DND-41 (cell line): Measurements from ENCODE around the gene HECTD4.

ENCODE experiments used
- ATAC-seq: fragments of 200-7000 bp; cut with Tn5 transposase; 3 replicates; pipeline ENCODE4 v1.9.1; 2021; ENCODE audit warnings: low read depth; ENCODE audit not compliant: insufficient read depth
- DNase-seq: peaks from one replicate; pipeline ENCODE4 v3.0.0-alpha.2; 2020
- H2AFZ ChIP-seq: 2 replicates; pipeline ENCODE4 v1.6.0; 2012; ENCODE audit warnings: low read depth, low read length
- H3K27ac ChIP-seq: 2 replicates; pipeline ENCODE4 v1.5.1; 2012; ENCODE audit warnings: low read length, inconsistent platforms
- H3K27me3 ChIP-seq: fragments of 200-600 bp; sonication (generic); 2 replicates; pipeline ENCODE4 v1.6.0; 2012; ENCODE audit warnings: low read length, mild to moderate bottlenecking, inconsistent platforms; ENCODE audit not compliant: insufficient read depth, poor library complexity
- H3K36me3 ChIP-seq: 2 replicates; pipeline ENCODE4 v1.5.1; 2012; ENCODE audit warnings: low read length, inconsistent platforms; ENCODE audit not compliant: insufficient read depth
- H3K4me1 ChIP-seq: 2 replicates; pipeline ENCODE4 v1.5.1; 2012; ENCODE audit warnings: mild to moderate bottlenecking, low read length; ENCODE audit not compliant: insufficient read depth
- H3K4me2 ChIP-seq: 2 replicates; pipeline ENCODE4 v1.6.0; 2012; ENCODE audit warnings: mild to moderate bottlenecking, moderate library complexity, low read length, inconsistent platforms; ENCODE audit not compliant: insufficient read depth
- H3K4me3 ChIP-seq, 2 experiments: fragments of 200-600 bp in 1 of 2; shearing (Covaris generic) in 1 of 2; 2 replicates each; pipeline ENCODE4 v1.5.1; 2012 to 2016; ENCODE audit warnings: inconsistent platforms in 2 of 2, low read length in 2 of 2, mild to moderate bottlenecking in 2 of 2, low read depth in 1 of 2, moderate library complexity in 1 of 2
- H3K79me2 ChIP-seq: 2 replicates; pipeline ENCODE4 v1.6.0; 2012; ENCODE audit warnings: low read length, inconsistent platforms; ENCODE audit not compliant: insufficient read depth
- H3K9ac ChIP-seq: 2 replicates; pipeline ENCODE4 v1.6.0; 2012; ENCODE audit warnings: low read depth, mild to moderate bottlenecking, inconsistent platforms, low read length, moderate library complexity
- H3K9me3 ChIP-seq: 2 replicates; pipeline ENCODE4 v1.5.1; 2012; ENCODE audit warnings: low read length, moderate library complexity, mild to moderate bottlenecking, inconsistent platforms; ENCODE audit not compliant: insufficient read depth, severe bottlenecking
- H4K20me1 ChIP-seq: 2 replicates; pipeline ENCODE4 v1.6.0; 2012; ENCODE audit warnings: low read length; ENCODE audit not compliant: insufficient read depth
- EZH2 ChIP-seq: IDR thresholded peaks from 3 replicates; pipeline ENCODE4 v1.6.1; 2012; ENCODE audit warnings: borderline replicate concordance, low read depth, mild to moderate bottlenecking, moderate library complexity, low read length, inconsistent platforms; ENCODE audit not compliant: severe bottlenecking
- TF ChIP-seq, protein P1 (sequence below): IDR thresholded peaks from 2 replicates; pipeline ENCODE4 v1.5.1; 2012; ENCODE audit warnings: borderline replicate concordance, low read length, moderate library complexity, mild to moderate bottlenecking; ENCODE audit not compliant: poor library complexity, severe bottlenecking; ENCODE audit errors: extremely low read depth

HECTD4 gene

DNA sequence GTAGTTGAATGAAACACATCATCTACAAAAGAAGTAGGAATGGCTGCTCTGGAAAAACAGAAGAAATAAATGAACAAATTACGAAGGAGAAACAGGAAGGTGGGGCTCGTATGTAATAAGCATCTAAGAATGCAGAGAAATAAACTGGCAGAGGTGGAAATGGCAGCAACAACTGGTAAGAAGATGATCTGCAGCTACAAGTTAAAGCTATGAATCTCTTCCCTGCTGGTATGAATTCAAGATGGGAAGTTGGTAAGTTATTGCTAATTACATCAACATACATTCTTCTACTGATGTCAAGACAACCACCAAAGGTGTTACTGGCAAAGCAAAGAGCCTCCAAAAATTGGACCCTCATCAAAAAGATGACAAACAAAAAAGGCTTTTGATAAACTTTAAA lies 59.8 kb downstream of the HECTD4 start:
- Histone ChIP-seq H3K9ac (no peak overlapping the region), H3K79me2 (peaks cover 19% of the 10 kb centered on the region; the same call in 1 of the 2 replicates), H2AFZ (no peak overlapping the region), H3K4me2 (no peak overlapping the region), H3K27ac (no peak overlapping the region), H3K4me1 (no peaks in the 10 kb centered on the region), H3K27me3 (no peaks in the 10 kb centered on the region), H3K4me3 (no peak overlapping the region), H4K20me1 (no peaks in the 10 kb centered on the region; the same call in 1 of the 2 replicates), H3K9me3 (no peaks in the 10 kb centered on the region), H3K36me3 (peaks cover 13% of the 10 kb centered on the region)
- no peak for DNase-seq
- no peak for ATAC-seq
- TF ChIP-seq, protein P1, sequence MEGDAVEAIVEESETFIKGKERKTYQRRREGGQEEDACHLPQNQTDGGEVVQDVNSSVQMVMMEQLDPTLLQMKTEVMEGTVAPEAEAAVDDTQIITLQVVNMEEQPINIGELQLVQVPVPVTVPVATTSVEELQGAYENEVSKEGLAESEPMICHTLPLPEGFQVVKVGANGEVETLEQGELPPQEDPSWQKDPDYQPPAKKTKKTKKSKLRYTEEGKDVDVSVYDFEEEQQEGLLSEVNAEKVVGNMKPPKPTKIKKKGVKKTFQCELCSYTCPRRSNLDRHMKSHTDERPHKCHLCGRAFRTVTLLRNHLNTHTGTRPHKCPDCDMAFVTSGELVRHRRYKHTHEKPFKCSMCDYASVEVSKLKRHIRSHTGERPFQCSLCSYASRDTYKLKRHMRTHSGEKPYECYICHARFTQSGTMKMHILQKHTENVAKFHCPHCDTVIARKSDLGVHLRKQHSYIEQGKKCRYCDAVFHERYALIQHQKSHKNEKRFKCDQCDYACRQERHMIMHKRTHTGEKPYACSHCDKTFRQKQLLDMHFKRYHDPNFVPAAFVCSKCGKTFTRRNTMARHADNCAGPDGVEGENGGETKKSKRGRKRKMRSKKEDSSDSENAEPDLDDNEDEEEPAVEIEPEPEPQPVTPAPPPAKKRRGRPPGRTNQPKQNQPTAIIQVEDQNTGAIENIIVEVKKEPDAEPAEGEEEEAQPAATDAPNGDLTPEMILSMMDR, result no peak
- no peak for TF ChIP-seq EZH2

DNA sequence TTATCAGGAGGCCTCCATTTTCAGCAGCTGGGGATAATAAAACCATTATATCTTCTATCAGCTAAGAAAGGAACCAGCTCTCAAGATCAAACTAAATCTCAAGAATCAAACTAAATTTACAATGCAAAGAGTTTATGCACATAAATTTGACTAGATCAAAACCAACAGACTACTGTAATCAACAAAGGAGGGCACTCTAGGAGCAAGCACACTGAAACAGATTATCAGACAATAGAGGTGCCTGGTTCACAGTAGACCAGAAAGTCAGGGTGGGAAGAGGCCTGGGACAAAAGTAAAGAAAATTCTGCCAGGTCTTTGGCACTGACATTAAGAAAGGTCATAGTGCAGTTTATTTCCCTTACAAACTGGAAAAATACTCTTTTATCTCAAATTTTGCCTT lies 61.0 kb downstream of the HECTD4 start:
- ATAC-seq (no peak), DNase-seq (no peak)
- H2AFZ ChIP-seq, result no peak overlapping the region
- H3K36me3 ChIP-seq, result peaks cover 16% of the 10 kb centered on the region
- no peak overlapping the region for H3K9ac ChIP-seq
- H3K9me3 ChIP-seq, result no peaks in the 10 kb centered on the region
- H3K4me3 ChIP-seq, result no peak overlapping the region
- H4K20me1 ChIP-seq, result no peaks in the 10 kb centered on the region; the same call in 1 of the 2 replicates
- TF ChIP-seq, protein P1, result no peak
- no peak for TF ChIP-seq EZH2
- H3K4me1 ChIP-seq, result no peaks in the 10 kb centered on the region
- H3K4me2 ChIP-seq, result no peak overlapping the region
- peaks cover 21% of the 10 kb centered on the region for H3K79me2 ChIP-seq
- H3K27me3 ChIP-seq, result no peaks in the 10 kb centered on the region
- H3K27ac ChIP-seq, result no peak overlapping the region

DNA sequence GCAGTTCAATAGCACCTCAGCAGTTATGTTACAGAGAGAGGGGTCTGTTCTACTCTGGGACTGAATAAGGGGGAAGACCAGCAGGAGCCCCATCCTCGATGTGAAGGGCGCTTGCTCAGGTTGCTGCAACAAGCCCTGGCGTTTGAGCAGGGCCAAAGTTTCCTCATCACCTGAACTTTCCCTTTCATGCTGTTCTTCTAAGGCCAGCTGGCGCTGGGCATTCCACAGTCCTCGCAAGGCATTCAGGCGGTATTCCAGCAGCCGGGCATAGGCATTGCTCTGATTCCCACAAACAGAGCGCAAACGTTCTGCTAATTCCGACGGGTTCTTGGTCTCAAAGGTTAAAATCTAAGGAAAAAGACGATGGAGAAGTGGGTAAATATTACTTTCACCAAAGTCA lies 62.8 kb downstream of the HECTD4 start:
- Histone ChIP-seq H3K4me2 (no peak overlapping the region), H2AFZ (no peak overlapping the region), H3K4me3 (no peak overlapping the region), H3K79me2 (peaks cover 21% of the 10 kb centered on the region), H3K36me3 (peaks cover 29% of the 10 kb centered on the region), H3K9me3 (no peaks in the 10 kb centered on the region), H3K4me1 (no peaks in the 10 kb centered on the region), H4K20me1 (no peaks in the 10 kb centered on the region; the same call in 1 of the 2 replicates), H3K27ac (no peak overlapping the region), H3K9ac (no peak overlapping the region), H3K27me3 (no peaks in the 10 kb centered on the region)
- TF ChIP-seq, protein P1, result no peak
- TF ChIP-seq EZH2, result no peak
- DNase-seq (no peak), ATAC-seq (no peak)

DNA sequence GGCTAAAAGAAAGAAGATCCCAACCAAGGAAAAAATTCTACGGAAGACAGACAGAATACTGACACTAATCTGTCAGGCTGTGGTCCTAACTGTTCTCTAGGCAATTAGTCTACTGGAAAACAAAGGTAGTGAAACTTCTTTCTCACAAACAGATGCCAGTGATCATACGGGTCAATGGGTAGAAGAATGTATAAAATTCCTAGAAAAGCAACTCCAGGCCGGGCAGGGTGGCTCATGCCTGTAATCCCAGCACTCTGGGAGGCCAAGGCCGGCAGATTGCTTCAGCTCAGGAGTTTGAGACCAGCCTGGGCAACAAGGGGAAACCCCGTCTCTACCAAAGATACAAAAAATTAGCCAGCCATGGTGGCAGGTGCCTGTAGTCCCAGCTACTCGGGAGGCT lies 64.8 kb downstream of the HECTD4 start:
- no peak overlapping the region for H3K9ac ChIP-seq
- H3K9me3 ChIP-seq, result no peaks in the 10 kb centered on the region
- H3K27me3 ChIP-seq, result no peaks in the 10 kb centered on the region
- H3K4me1 ChIP-seq, result no peaks in the 10 kb centered on the region
- no peak overlapping the region for H2AFZ ChIP-seq
- H3K36me3 ChIP-seq, result peaks cover 40% of the 10 kb centered on the region
- ATAC-seq (no peak), DNase-seq (no peak)
- no peak overlapping the region for H3K4me3 ChIP-seq
- H3K79me2 ChIP-seq, result peaks cover 15% of the 10 kb centered on the region
- TF ChIP-seq, protein P1, result no peak
- TF ChIP-seq EZH2, result no peak
- no peaks in the 10 kb centered on the region; the same call in 1 of the 2 replicates for H4K20me1 ChIP-seq
- no peak overlapping the region for H3K27ac ChIP-seq
- H3K4me2 ChIP-seq, result no peak overlapping the region
